Large intestine (tissue), 3 donors: ENCODE data around the gene PLCB2. TPM values are rescaled to one million over a fixed set of nuclear protein-coding genes. Genes with fewer than 3 reads are reported as not detected.

Experiments
- DNase-seq, 2 donors: peaks; one replicate each; pipeline versions ENCODE4 v3.0.0 to v3.0.0-alpha.2; 2013
- H3K27ac ChIP-seq: one replicate; pipeline ENCODE4 v1.5.1; 2013; ENCODE audit warnings: low read length
- H3K27me3 ChIP-seq: 2 replicates; pipeline ENCODE4 v1.6.1; 2013; ENCODE audit warnings: low read length; ENCODE audit not compliant: control insufficient read depth, insufficient read depth
- H3K36me3 ChIP-seq: 2 replicates; pipeline ENCODE4 v1.6.1; 2013; ENCODE audit warnings: low read length; ENCODE audit not compliant: control insufficient read depth, insufficient read depth
- H3K4me1 ChIP-seq: one replicate; pipeline ENCODE4 v1.6.1; 2013; ENCODE audit warnings: low read length; ENCODE audit not compliant: control insufficient read depth, insufficient read depth
- H3K4me3 ChIP-seq: one replicate; pipeline ENCODE4 v1.5.1; 2013; ENCODE audit warnings: low read length
- H3K9me3 ChIP-seq: one replicate; pipeline ENCODE4 v1.6.1; 2013; ENCODE audit warnings: mild to moderate bottlenecking, low read depth, low read length, moderate library complexity; ENCODE audit not compliant: control insufficient read depth
- WGBS: methylation state at CpG from one replicate; pipeline ENCODE4 v1.1.5; 2013; ENCODE audit warnings: low lambda C conversion rate; ENCODE audit not compliant: insufficient coverage; 5-methylcytosine and 5-hydroxymethylcytosine counted together
- polyA plus RNA-seq: library from polyadenylated mRNA; unstranded; fragments of 120-200 nt; gene quantifications from one replicate; pipeline ENCODE4 v1.2.1, GENCODE V29; 2013

The PLCB2 gene
- polyA plus RNA-seq, 1 donor, result 11.7 TPM

GRCh38 chr15:40340038-40340739, 32.5 kb upstream of the PLCB2 start:
- DNase-seq, result peak in 1 of 2 donors; percentile 63
- H3K27me3 ChIP-seq, result no peaks in the 10 kb centered on the region
- peak overlapping the region; percentile 82 for H3K27ac ChIP-seq
- H3K9me3 ChIP-seq, result no peaks in the 10 kb centered on the region
- no peaks in the 10 kb centered on the region for H3K36me3 ChIP-seq
- H3K4me1 ChIP-seq, result peaks cover 85% of the 10 kb centered on the region
- peak overlapping the region; percentile 16 for H3K4me3 ChIP-seq
- WGBS, result no CpG with 5 or more reads among the region's 14 CpGs

GRCh38 chr15:40339621-40339945, 31.8 kb upstream of the PLCB2 start:
- Histone ChIP-seq H3K27me3 (no peaks in the 10 kb centered on the region), H3K27ac (peak overlapping the region; percentile 82), H3K4me1 (peaks cover 85% of the 10 kb centered on the region), H3K4me3 (no peak overlapping the region), H3K9me3 (no peaks in the 10 kb centered on the region), H3K36me3 (no peaks in the 10 kb centered on the region)
- peak in 1 of 2 donors; percentile 8 for DNase-seq
- no CpG with 5 or more reads among the region's 7 CpGs for WGBS

- Histone ChIP-seq H3K27ac (no peak overlapping the region), H3K36me3 (no peaks in the 10 kb centered on the region), H3K27me3 (no peaks in the 10 kb centered on the region), H3K4me1 (peaks cover 85% of the 10 kb centered on the region), H3K4me3 (no peak overlapping the region), H3K9me3 (no peaks in the 10 kb centered on the region)
- peak in 1 of 2 donors; percentile 16 for DNase-seq
- WGBS, result no CpG with 5 or more reads among the region's 11 CpGs
Observed at GRCh38 chr15:40338921-40339620, 31.3 kb upstream of the PLCB2 start.

GRCh38 chr15:40338041-40338657, 30.4 kb upstream of the PLCB2 start:
- no peaks in the 10 kb centered on the region for H3K9me3 ChIP-seq
- H3K4me1 ChIP-seq, result peaks cover 84% of the 10 kb centered on the region
- H3K27ac ChIP-seq, result no peak overlapping the region
- DNase-seq, result peak; percentile 67 to 77
- no peak overlapping the region for H3K4me3 ChIP-seq
- WGBS, result no CpG with 5 or more reads among the region's 11 CpGs
- H3K27me3 ChIP-seq, result no peaks in the 10 kb centered on the region
- H3K36me3 ChIP-seq, result no peaks in the 10 kb centered on the region

GRCh38 chr15:40337597-40337996, 29.9 kb upstream of the PLCB2 start:
- Histone ChIP-seq H3K4me1 (peaks cover 78% of the 10 kb centered on the region), H3K4me3 (no peak overlapping the region), H3K27me3 (no peaks in the 10 kb centered on the region), H3K27ac (no peak overlapping the region), H3K36me3 (no peaks in the 10 kb centered on the region), H3K9me3 (no peaks in the 10 kb centered on the region)
- WGBS, result no CpG with 5 or more reads among the region's 19 CpGs
- DNase-seq, result no peak

GRCh38 chr15:40336744-40337122, 29.0 kb upstream of the PLCB2 start:
- 80% methylated on average over 1 of the region's 5 CpGs for WGBS
- Histone ChIP-seq H3K27ac (no peak overlapping the region), H3K4me3 (no peak overlapping the region), H3K36me3 (no peaks in the 10 kb centered on the region), H3K4me1 (peaks cover 73% of the 10 kb centered on the region), H3K9me3 (no peaks in the 10 kb centered on the region), H3K27me3 (no peaks in the 10 kb centered on the region)
- no peak for DNase-seq

GRCh38 chr15:40335938-40336743, 28.4 kb upstream of the PLCB2 start:
- no CpG with 5 or more reads among the region's 13 CpGs for WGBS
- no peak overlapping the region for H3K4me3 ChIP-seq
- peak overlapping the region; percentile 39 for H3K27ac ChIP-seq
- H3K27me3 ChIP-seq, result no peaks in the 10 kb centered on the region
- H3K36me3 ChIP-seq, result no peaks in the 10 kb centered on the region
- H3K9me3 ChIP-seq, result no peaks in the 10 kb centered on the region
- DNase-seq, result no peak
- H3K4me1 ChIP-seq, result peaks cover 67% of the 10 kb centered on the region

GRCh38 chr15:40334941-40335795, 27.4 kb upstream of the PLCB2 start:
- H3K36me3 ChIP-seq, result no peaks in the 10 kb centered on the region
- H3K27ac ChIP-seq, result peak overlapping the region; percentile 39
- peaks cover 61% of the 10 kb centered on the region for H3K4me1 ChIP-seq
- no peak overlapping the region for H3K4me3 ChIP-seq
- peak; percentile 68 to 86 for DNase-seq
- H3K9me3 ChIP-seq, result no peaks in the 10 kb centered on the region
- no CpG with 5 or more reads among the region's 26 CpGs for WGBS
- no peaks in the 10 kb centered on the region for H3K27me3 ChIP-seq

GRCh38 chr15:40334541-40334940, 26.8 kb upstream of the PLCB2 start:
- no CpG with 5 or more reads among the region's 3 CpGs for WGBS
- H3K27ac ChIP-seq, result peak overlapping the region; percentile 38
- no peaks in the 10 kb centered on the region for H3K9me3 ChIP-seq
- no peak overlapping the region for H3K4me3 ChIP-seq
- H3K36me3 ChIP-seq, result no peaks in the 10 kb centered on the region
- H3K4me1 ChIP-seq, result peaks cover 54% of the 10 kb centered on the region
- H3K27me3 ChIP-seq, result no peaks in the 10 kb centered on the region
- DNase-seq, result no peak
